Activated CD4-positive, alpha-beta memory T cell treated with anti-CD3 and anti-CD28 coated beads, Interleukin-2, amount 10 ng/mL, durations not matched to agents 7 days and 5 days (primary cell): ENCODE results near the gene FYTTD1. TPM values are rescaled to one million over a fixed set of nuclear protein-coding genes. Genes with fewer than 3 reads are reported as not detected.
A peak's percentile ranks its signal among the peaks of the same experiment; 100 is the strongest.

Experiments used
- CTCF ChIA-PET: fragments of 350-600 bp; sonication (Branson Sonifier 250); formaldehyde crosslinking; loops from one replicate; lab custom pipeline; 2021; ENCODE audit warnings: antibody characterized with exemption, inconsistent platforms; lab: Charles Lee
- POLR2A ChIA-PET: fragments of 350-600 bp; sonication (Branson Sonifier 250); formaldehyde crosslinking; loops from one replicate; lab custom pipeline; 2021; ENCODE audit warnings: antibody characterized with exemption; lab: Charles Lee
- DNase-seq: peaks from one replicate; pipeline ENCODE4 v3.0.0-alpha.2; 2020
- H3K27ac Mint-ChIP-seq: one replicate; pipeline ENCODE4 v1.8.0; 2021; ENCODE audit warnings: mild to moderate bottlenecking, mixed read lengths
- H3K27me3 Mint-ChIP-seq: one replicate; pipeline ENCODE4 v1.8.0; 2021; ENCODE audit warnings: mixed read lengths
- H3K36me3 Mint-ChIP-seq: one replicate; pipeline ENCODE4 v1.8.0; 2021; ENCODE audit warnings: low read depth, mixed read lengths
- H3K4me1 Mint-ChIP-seq: one replicate; pipeline ENCODE4 v1.8.0; 2021; ENCODE audit warnings: mixed read lengths
- H3K4me3 Mint-ChIP-seq: one replicate; pipeline ENCODE4 v1.8.0; 2021; ENCODE audit warnings: mild to moderate bottlenecking, mixed read lengths
- H3K9me3 Mint-ChIP-seq: one replicate; pipeline ENCODE4 v1.8.0; 2021; ENCODE audit warnings: mixed read lengths
- total RNA-seq, 2 experiments: library from RNA; stranded (reverse); gene quantifications; one replicate each; pipeline ENCODE4 v1.2.3, GENCODE V29; 2021

FYTTD1 gene
- total RNA-seq, 2 experiments from 2014 or later = 41.7 to 45.1 TPM

- Mint-ChIP-seq H3K36me3 (peaks cover 4% of the 10 kb centered on the region), H3K4me1 (peaks cover 55% of the 10 kb centered on the region), H3K4me3 (no peak overlapping the region), H3K27me3 (no peaks in the 10 kb centered on the region), H3K9me3 (no peaks in the 10 kb centered on the region), H3K27ac (no peak overlapping the region)
- POLR2A ChIA-PET = no interaction called here
- DNase-seq = no peak
- CTCF ChIA-PET = no interaction called here
These were observed 49.2 kb downstream of the FYTTD1 start for GRCh38 chr3:197798863-197799262.

- Mint-ChIP-seq H3K27ac (no peak overlapping the region), H3K9me3 (no peaks in the 10 kb centered on the region), H3K27me3 (no peaks in the 10 kb centered on the region), H3K36me3 (peaks cover 4% of the 10 kb centered on the region), H3K4me3 (no peak overlapping the region), H3K4me1 (peaks cover 47% of the 10 kb centered on the region)
- POLR2A ChIA-PET = interaction anchor here (2.2 kb wide), 1 partner anchor 9 kb away, joined by 19 read pairs; the partner anchor contains the start of gene LRCH3
- CTCF ChIA-PET = interaction anchor here (1.2 to 2.0 kb wide), 3 partner anchors 9 to 48 kb away, joined by 3 to 10 read pairs (median 7); partner anchors contain the start of gene LRCH3
- no peak for DNase-seq
These were observed 50.7 kb downstream of the FYTTD1 start for GRCh38 chr3:197800379-197800778.

DNA sequence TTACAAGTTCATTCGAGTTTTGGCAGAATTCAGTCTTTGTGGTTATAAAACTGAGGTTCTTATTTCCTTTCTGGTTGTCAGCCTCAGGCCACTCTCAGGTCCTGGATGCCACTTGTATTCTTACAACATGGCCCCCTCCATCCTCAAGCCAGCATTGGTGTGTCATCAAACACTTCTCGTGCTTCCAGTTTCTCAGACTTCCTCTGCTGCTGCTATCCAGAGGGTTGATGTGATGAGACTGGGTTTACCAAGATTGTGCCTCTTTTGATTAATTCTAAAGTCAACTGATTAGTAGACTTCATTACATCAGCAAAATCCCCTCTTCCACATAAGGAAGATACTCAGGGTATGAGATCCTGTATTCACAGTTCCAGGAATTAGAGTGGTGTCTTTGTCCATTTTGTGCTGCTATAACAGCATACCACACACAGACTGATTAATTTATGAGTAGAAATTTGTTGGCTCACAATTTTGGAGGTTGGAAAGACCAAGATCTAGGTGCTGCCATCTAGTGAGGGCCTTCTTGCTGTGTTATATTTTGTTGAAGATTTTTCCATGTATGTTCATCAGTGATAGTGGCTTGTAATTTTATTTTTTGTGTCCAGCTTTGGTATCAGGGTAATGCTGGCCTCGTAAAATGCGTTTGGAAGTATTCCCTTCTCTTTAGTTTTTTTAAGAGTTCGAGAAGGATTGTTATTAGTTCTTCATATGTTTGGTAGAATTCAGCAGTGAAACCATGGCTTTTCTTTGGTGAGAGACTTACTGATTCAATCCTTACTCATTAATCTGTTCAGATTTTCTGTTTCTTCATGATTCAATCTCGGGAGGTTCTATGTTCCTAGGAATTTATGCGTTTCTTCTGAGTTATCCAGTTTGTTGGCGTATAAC, 52.5 kb downstream of the FYTTD1 start:
- DNase-seq = peak; percentile 45
- peaks cover 44% of the 10 kb centered on the region for H3K4me1 Mint-ChIP-seq
- peaks cover 6% of the 10 kb centered on the region for H3K36me3 Mint-ChIP-seq
- H3K4me3 Mint-ChIP-seq = no peak overlapping the region
- no peaks in the 10 kb centered on the region for H3K9me3 Mint-ChIP-seq
- POLR2A ChIA-PET = interaction anchor here (0.7 to 2.2 kb wide), 4 partner anchors 11 to 104 kb away, joined by 3 to 19 read pairs (median 4); partner anchors contain the start of gene LRCH3
- no peaks in the 10 kb centered on the region for H3K27me3 Mint-ChIP-seq
- CTCF ChIA-PET = interaction anchor here (0.6 to 2.6 kb wide), 9 partner anchors 9 to 203 kb away, joined by 3 to 7 read pairs (median 3); partner anchors contain the start of gene LRCH3
- H3K27ac Mint-ChIP-seq = peak overlapping the region; percentile 63

GRCh38 chr3:197802779-197803459, 53.2 kb downstream of the FYTTD1 start:
- H3K27ac Mint-ChIP-seq = no peak overlapping the region

GRCh38 chr3:197804511-197804910, 54.8 kb downstream of the FYTTD1 start:
- no peak for DNase-seq
- CTCF ChIA-PET = no interaction called here
- Mint-ChIP-seq H3K9me3 (no peaks in the 10 kb centered on the region), H3K36me3 (peaks cover 13% of the 10 kb centered on the region), H3K27me3 (no peaks in the 10 kb centered on the region), H3K4me3 (no peak overlapping the region), H3K27ac (no peak overlapping the region), H3K4me1 (peaks cover 47% of the 10 kb centered on the region)
- POLR2A ChIA-PET = no interaction called here

More at GRCh38 chr3:197802779-197803459, 53.2 kb downstream of the FYTTD1 start:
- H3K4me3 Mint-ChIP-seq = no peak overlapping the region
- H3K27me3 Mint-ChIP-seq = no peaks in the 10 kb centered on the region
- peaks cover 45% of the 10 kb centered on the region for H3K4me1 Mint-ChIP-seq
- DNase-seq = no peak
- ChIA-PET POLR2A (interaction anchor here (0.7 to 1.4 kb wide), 4 partner anchors 11 to 103 kb away, joined by 3 to 4 read pairs (median 3); partner anchors contain the start of gene LRCH3), CTCF (interaction anchor here (1.3 to 2.6 kb wide), 3 partner anchors 10 to 204 kb away, joined by 3 to 7 read pairs (median 3); no protein-coding TSS in a partner anchor)
- H3K36me3 Mint-ChIP-seq = peaks cover 9% of the 10 kb centered on the region
- no peaks in the 10 kb centered on the region for H3K9me3 Mint-ChIP-seq

DNA sequence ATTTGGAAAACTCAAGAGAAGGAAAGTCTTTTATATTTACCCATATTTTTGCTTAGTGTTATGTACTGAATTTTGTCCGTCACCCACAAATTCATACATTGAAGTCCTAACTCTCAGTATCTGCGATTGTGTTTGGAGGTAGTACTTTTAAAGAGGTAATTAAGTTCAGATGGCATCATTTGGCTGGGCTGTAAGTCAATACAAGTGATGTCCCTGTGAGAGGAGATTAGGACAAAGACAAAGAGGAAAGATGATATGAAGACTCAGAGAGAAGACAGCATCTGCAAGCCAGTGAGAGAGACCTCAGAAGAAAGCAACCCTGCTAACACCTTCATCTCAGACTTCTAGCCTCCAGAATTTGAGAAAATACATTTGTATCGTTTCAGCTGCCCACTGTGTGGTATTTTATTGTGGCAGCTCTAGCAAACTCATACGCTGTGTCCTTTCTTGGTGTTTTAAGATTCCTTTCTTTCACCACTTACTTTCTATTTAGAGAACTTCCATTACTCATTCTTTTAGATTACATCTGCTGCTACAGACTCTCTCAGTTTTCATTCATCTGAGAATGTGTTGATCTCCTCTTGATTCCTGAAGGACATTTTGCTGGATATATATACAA, 58.4 kb downstream of the FYTTD1 start:
- H3K9me3 Mint-ChIP-seq = no peaks in the 10 kb centered on the region
- peaks cover 15% of the 10 kb centered on the region for H3K36me3 Mint-ChIP-seq
- H3K27me3 Mint-ChIP-seq = no peaks in the 10 kb centered on the region
- ChIA-PET CTCF (no interaction called here), POLR2A (no interaction called here)
- DNase-seq = no peak
- no peak overlapping the region for H3K27ac Mint-ChIP-seq
- peaks cover 21% of the 10 kb centered on the region for H3K4me1 Mint-ChIP-seq
- H3K4me3 Mint-ChIP-seq = no peak overlapping the region

- Mint-ChIP-seq H3K4me1 (peaks cover 19% of the 10 kb centered on the region), H3K9me3 (no peaks in the 10 kb centered on the region), H3K36me3 (peaks cover 23% of the 10 kb centered on the region), H3K4me3 (no peak overlapping the region), H3K27ac (no peak overlapping the region), H3K27me3 (no peaks in the 10 kb centered on the region)
- CTCF ChIA-PET = interaction anchor here (0.7 to 1.1 kb wide), 4 partner anchors 8 to 942 kb away, joined by 3 read pairs; partner anchors contain the start of gene SENP5
- POLR2A ChIA-PET = interaction anchor here (0.7 to 1.0 kb wide), 2 partner anchors 15 to 18 kb away, joined by 3 read pairs; partner anchors contain the start of gene LRCH3
- no peak for DNase-seq
These were observed 59.8 kb downstream of the FYTTD1 start for GRCh38 chr3:197809356-197810020.

DNA sequence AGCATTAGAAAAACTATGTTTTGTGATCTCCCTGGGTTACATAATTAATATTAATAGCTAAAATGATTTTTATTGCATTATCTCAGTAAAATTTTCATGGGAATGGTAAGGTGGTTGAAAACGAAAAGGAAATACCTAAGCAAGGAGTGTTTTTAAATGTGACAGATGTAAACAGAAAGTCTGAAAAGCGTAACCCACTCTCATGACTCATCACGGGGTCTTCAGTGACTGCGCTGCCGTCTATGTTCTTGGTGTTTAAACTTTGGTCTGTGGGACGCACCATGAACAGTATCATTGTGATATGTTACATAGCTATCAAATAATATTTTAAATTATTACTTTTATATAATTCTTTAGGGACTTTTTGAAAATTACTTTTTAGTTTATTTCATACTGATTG, 61.2 kb downstream of the FYTTD1 start:
- H3K9me3 Mint-ChIP-seq = no peaks in the 10 kb centered on the region
- H3K36me3 Mint-ChIP-seq = peaks cover 26% of the 10 kb centered on the region
- POLR2A ChIA-PET = no interaction called here
- H3K27me3 Mint-ChIP-seq = no peaks in the 10 kb centered on the region
- H3K27ac Mint-ChIP-seq = no peak overlapping the region
- no peak overlapping the region for H3K4me3 Mint-ChIP-seq
- H3K4me1 Mint-ChIP-seq = peaks cover 19% of the 10 kb centered on the region
- no peak for DNase-seq
- CTCF ChIA-PET = interaction anchor here (1.0 kb wide), 1 partner anchor 9 kb away, joined by 3 read pairs; no protein-coding TSS in a partner anchor

DNA sequence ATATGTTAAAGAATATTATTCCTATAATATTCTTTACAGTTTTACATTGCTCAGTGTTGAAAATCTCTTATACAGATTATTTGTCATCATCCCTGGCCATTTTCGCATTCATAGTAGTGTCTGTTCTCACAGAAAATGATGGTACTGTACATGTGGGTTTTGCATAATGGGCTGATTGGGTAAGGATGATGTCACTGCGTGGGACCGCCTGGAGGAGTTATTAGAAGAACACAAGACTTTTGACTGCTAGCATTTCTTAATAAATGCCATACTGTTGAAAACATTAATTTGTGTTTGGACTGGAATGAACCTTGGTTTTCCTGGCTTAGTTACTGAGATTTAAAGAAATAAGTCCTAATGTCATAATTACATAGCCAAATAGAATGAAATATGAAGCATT, 61.7 kb downstream of the FYTTD1 start:
- DNase-seq = no peak
- Mint-ChIP-seq H3K4me1 (peaks cover 17% of the 10 kb centered on the region), H3K9me3 (no peaks in the 10 kb centered on the region), H3K27me3 (no peaks in the 10 kb centered on the region), H3K27ac (no peak overlapping the region), H3K36me3 (peaks cover 24% of the 10 kb centered on the region), H3K4me3 (no peak overlapping the region)
- POLR2A ChIA-PET = no interaction called here
- CTCF ChIA-PET = interaction anchor here (1.0 kb wide), 1 partner anchor 10 kb away, joined by 3 read pairs; no protein-coding TSS in a partner anchor

DNA sequence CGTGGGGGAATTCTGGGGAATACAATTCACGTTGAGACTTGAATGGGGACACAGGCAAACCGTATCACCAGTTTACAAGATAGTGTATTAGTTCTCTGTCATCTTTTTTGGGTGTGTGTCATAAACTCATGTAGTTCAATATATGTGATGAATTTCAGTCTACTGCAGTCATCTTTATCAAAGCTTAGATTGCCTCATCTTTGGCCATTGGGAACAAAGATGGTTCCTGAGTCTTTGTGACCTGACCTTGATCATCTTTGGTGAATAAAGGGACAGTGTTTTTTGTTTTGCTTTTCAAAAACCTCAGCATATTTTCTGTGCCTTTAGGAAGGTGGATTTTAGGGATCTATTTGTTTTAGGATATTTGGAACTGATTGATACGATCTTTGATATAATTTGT, 64.7 kb downstream of the FYTTD1 start:
- H3K4me1 Mint-ChIP-seq = peaks cover 5% of the 10 kb centered on the region

GRCh38 chr3:197820550-197821335, 71.1 kb downstream of the FYTTD1 start:
- CTCF ChIA-PET = no interaction called here
- DNase-seq = no peak

More for the DNA sequence above, 64.7 kb downstream of the FYTTD1 start:
- Mint-ChIP-seq H3K27ac (no peak overlapping the region), H3K36me3 (peaks cover 21% of the 10 kb centered on the region), H3K9me3 (no peaks in the 10 kb centered on the region), H3K4me3 (no peak overlapping the region), H3K27me3 (no peaks in the 10 kb centered on the region)
- ChIA-PET CTCF (no interaction called here), POLR2A (no interaction called here)
- no peak for DNase-seq

More at GRCh38 chr3:197820550-197821335, 71.1 kb downstream of the FYTTD1 start:
- H3K9me3 Mint-ChIP-seq = no peaks in the 10 kb centered on the region
- H3K4me3 Mint-ChIP-seq = no peak overlapping the region
- POLR2A ChIA-PET = no interaction called here
- H3K4me1 Mint-ChIP-seq = no peaks in the 10 kb centered on the region
- H3K27me3 Mint-ChIP-seq = no peaks in the 10 kb centered on the region
- peaks cover 35% of the 10 kb centered on the region for H3K36me3 Mint-ChIP-seq
- H3K27ac Mint-ChIP-seq = no peak overlapping the region
